Spleen (tissue), 7 donors: ENCODE data around the gene DAB2IP.

Experiments used
- CTCF ChIP-seq, 11 experiments: fragments of 200-600 bp in 7 of 11; fragments of 450-650 bp in 4 of 11; sonication (generic) in 4 of 11; IDR thresholded peaks in 8 of 11; conservative IDR thresholded peaks in 3 of 11; 1 replicate in 7 of 11; 2 replicates in 4 of 11; pipeline versions ENCODE4 v1.4.0 to v1.8.0; 2016 to 2021; ENCODE audit warnings: antibody characterized with exemption in 11 of 11, inconsistent platforms in 4 of 11, mild to moderate bottlenecking in 1 of 11
- POLR2A ChIP-seq, 3 donors: fragments of 450-650 bp; IDR thresholded peaks; one replicate each; pipeline ENCODE4 v1.5.1; 2017; ENCODE audit warnings: antibody characterized with exemption in 3 of 3, mild to moderate bottlenecking in 1 of 3
- donor health status: DM: no; HTN: no; CAD: no; lungs with moderate emphysema.
- donor health status: DM: no; HTN: no; CAD: no.
- donor health status: DM: no; HTN: no; CAD: no.

- no peak for TF ChIP-seq CTCF (IDR thresholded peaks at IDR 0.05 in 8 of 11, conservative IDR thresholded peaks at IDR 0.05 in 3 of 11)
- no peak for TF ChIP-seq POLR2A (IDR thresholded peaks at IDR 0.05)
Measured at GRCh38 chr9:121830441-121831140, 179.2 kb downstream of the DAB2IP start.
